Loucy (cell line): ENCODE results near the gene APOC4.
"Not testable (repeated sequence)": the region's sequence is repeated elsewhere in the genome, so short reads cannot be mapped to it uniquely, and the experiment has no call there.

Experiments
- H2AFZ ChIP-seq: fragments of 200-600 bp; sonication (generic); 2 replicates; pipeline ENCODE4 v1.6.0; 2016; ENCODE audit warnings: antibody characterized with exemption, mild to moderate bottlenecking, low read length, moderate library complexity
- H3F3A ChIP-seq: fragments of 200-600 bp; 2 replicates; pipeline ENCODE4 v1.6.0; 2016; ENCODE audit warnings: antibody characterized with exemption, low read depth, mild to moderate bottlenecking
- H3K27me3 ChIP-seq: fragments of 200-600 bp; sonication (generic); 2 replicates; pipeline ENCODE4 v1.6.1; 2014; ENCODE audit warnings: low read length, mild to moderate bottlenecking; ENCODE audit not compliant: insufficient read depth, poor library complexity, severe bottlenecking
- H3K36me3 ChIP-seq: fragments of 200-600 bp; sonication (generic); 2 replicates; pipeline ENCODE4 v1.6.1; 2016; ENCODE audit warnings: low read length; ENCODE audit not compliant: insufficient read depth
- H3K4me1 ChIP-seq: fragments of 200-600 bp; sonication (generic); 2 replicates; pipeline ENCODE4 v1.5.1; 2014; ENCODE audit warnings: low read length, mild to moderate bottlenecking; ENCODE audit not compliant: insufficient read depth, poor library complexity, severe bottlenecking
- H3K4me2 ChIP-seq: fragments of 200-600 bp; sonication (generic); 2 replicates; pipeline ENCODE4 v1.6.0; 2014; ENCODE audit warnings: antibody characterized with exemption, low read length, low read depth, mild to moderate bottlenecking; ENCODE audit not compliant: poor library complexity, severe bottlenecking
- H3K4me3 ChIP-seq: fragments of 200-600 bp; sonication (generic); 2 replicates; pipeline ENCODE4 v1.5.1; 2014; ENCODE audit warnings: low read length, mild to moderate bottlenecking, mixed read lengths; ENCODE audit not compliant: poor library complexity, severe bottlenecking
- H3K79me2 ChIP-seq: fragments of 200-600 bp; sonication (generic); 2 replicates; pipeline ENCODE4 v1.6.1; 2014; ENCODE audit warnings: low read length; ENCODE audit not compliant: insufficient read depth
- H3K9ac ChIP-seq: fragments of 200-600 bp; sonication (generic); 2 replicates; pipeline ENCODE4 v1.6.0; 2014; ENCODE audit warnings: mild to moderate bottlenecking, low read depth, low read length, moderate library complexity; ENCODE audit not compliant: poor library complexity, severe bottlenecking
- H3K9me2 ChIP-seq: fragments of 200-600 bp; sonication (generic); replicated peaks from 2 replicates; pipeline ENCODE4 v1.6.1; 2016; ENCODE audit warnings: low read depth, low read length, mixed read lengths
- H3K9me3 ChIP-seq: fragments of 200-600 bp; sonication (generic); 2 replicates; pipeline ENCODE4 v1.6.1; 2014; ENCODE audit warnings: mild to moderate bottlenecking, antibody characterized with exemption, low read length, low read depth; ENCODE audit not compliant: insufficient read depth
- H4K20me1 ChIP-seq: fragments of 200-600 bp; sonication (generic); 2 replicates; pipeline ENCODE4 v1.6.0; 2014; ENCODE audit warnings: antibody characterized with exemption, low read length, mild to moderate bottlenecking; ENCODE audit not compliant: insufficient read depth, poor library complexity, severe bottlenecking
- EZH2phosphoT487 ChIP-seq: fragments of 200-600 bp; IDR thresholded peaks from 2 replicates; pipeline ENCODE4 v1.6.1; 2018; ENCODE audit warnings: antibody characterized with exemption, mild to moderate bottlenecking, moderate library complexity, borderline replicate concordance
- TF ChIP-seq, protein P1 (sequence below): fragments of 200-600 bp; sonication (generic); conservative IDR thresholded peaks from 2 replicates; pipeline ENCODE4 v1.5.1; 2014; ENCODE audit warnings: mild to moderate bottlenecking, antibody characterized with exemption, low read length

APOC4 gene

GRCh38 chr19:44912854-44913253 is 29.2 kb upstream of the APOC4 start:
- H3K36me3 ChIP-seq: no peaks in the 10 kb centered on the region
- TF ChIP-seq EZH2phosphoT487: no peak
- TF ChIP-seq, protein P1, sequence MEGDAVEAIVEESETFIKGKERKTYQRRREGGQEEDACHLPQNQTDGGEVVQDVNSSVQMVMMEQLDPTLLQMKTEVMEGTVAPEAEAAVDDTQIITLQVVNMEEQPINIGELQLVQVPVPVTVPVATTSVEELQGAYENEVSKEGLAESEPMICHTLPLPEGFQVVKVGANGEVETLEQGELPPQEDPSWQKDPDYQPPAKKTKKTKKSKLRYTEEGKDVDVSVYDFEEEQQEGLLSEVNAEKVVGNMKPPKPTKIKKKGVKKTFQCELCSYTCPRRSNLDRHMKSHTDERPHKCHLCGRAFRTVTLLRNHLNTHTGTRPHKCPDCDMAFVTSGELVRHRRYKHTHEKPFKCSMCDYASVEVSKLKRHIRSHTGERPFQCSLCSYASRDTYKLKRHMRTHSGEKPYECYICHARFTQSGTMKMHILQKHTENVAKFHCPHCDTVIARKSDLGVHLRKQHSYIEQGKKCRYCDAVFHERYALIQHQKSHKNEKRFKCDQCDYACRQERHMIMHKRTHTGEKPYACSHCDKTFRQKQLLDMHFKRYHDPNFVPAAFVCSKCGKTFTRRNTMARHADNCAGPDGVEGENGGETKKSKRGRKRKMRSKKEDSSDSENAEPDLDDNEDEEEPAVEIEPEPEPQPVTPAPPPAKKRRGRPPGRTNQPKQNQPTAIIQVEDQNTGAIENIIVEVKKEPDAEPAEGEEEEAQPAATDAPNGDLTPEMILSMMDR: no peak
- no peaks in the 10 kb centered on the region for H3K4me1 ChIP-seq
- no peak overlapping the region for H3K9ac ChIP-seq
- no peaks in the 10 kb centered on the region for H3F3A ChIP-seq
- H3K79me2 ChIP-seq: no peaks in the 10 kb centered on the region
- H2AFZ ChIP-seq: no peak overlapping the region
- H3K9me2 ChIP-seq: no peaks in the 10 kb centered on the region
- no peaks in the 10 kb centered on the region for H3K9me3 ChIP-seq
- no peak overlapping the region for H3K4me3 ChIP-seq
- H3K27me3 ChIP-seq: no peaks in the 10 kb centered on the region
- no peak overlapping the region for H3K4me2 ChIP-seq
- H4K20me1 ChIP-seq: no peaks in the 10 kb centered on the region

- not testable (repeated sequence) for H3K36me3 ChIP-seq, H4K20me1 ChIP-seq, H3K4me2 ChIP-seq, H3K4me1 ChIP-seq, H3K9me3 ChIP-seq, H3F3A ChIP-seq, H3K9me2 ChIP-seq, H3K9ac ChIP-seq, H3K4me3 ChIP-seq, H3K79me2 ChIP-seq, H3K27me3 ChIP-seq
- peak overlapping the region; percentile 96; the same call in 1 of the 2 replicates for H2AFZ ChIP-seq
Measured at GRCh38 chr19:44913512-44914432, 28.3 kb upstream of the APOC4 start.

- peak within 1 kb of the TSS; percentile 96 for H2AFZ ChIP-seq
- H3K9me2 ChIP-seq, H3K79me2 ChIP-seq, H3K9ac ChIP-seq, H3K27me3 ChIP-seq, H3K4me1 ChIP-seq, H3K9me3 ChIP-seq, H4K20me1 ChIP-seq, H3K36me3 ChIP-seq, H3F3A ChIP-seq: not testable (repeated sequence)
- peak within 1 kb of the TSS; percentile 67 for H3K4me3 ChIP-seq
- peak within 1 kb of the TSS; percentile 73 for H3K4me2 ChIP-seq
Measured at GRCh38 chr19:44914433-44915206, 27.4 kb upstream of the APOC4 start, which contains the start of gene APOC1. Gene APOC1, plus strand, starts transcription at chr19:44914608. Its CDS starts 284 bp downstream, at chr19:44914892.

DNA sequence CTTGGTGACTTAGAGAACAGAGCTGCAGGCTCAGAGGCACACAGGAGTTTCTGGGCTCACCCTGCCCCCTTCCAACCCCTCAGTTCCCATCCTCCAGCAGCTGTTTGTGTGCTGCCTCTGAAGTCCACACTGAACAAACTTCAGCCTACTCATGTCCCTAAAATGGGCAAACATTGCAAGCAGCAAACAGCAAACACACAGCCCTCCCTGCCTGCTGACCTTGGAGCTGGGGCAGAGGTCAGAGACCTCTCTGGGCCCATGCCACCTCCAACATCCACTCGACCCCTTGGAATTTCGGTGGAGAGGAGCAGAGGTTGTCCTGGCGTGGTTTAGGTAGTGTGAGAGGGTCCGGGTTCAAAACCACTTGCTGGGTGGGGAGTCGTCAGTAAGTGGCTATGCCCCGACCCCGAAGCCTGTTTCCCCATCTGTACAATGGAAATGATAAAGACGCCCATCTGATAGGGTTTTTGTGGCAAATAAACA is 17.8 kb upstream of the APOC4 start:
- H3K9me2 ChIP-seq: no peaks in the 10 kb centered on the region
- TF ChIP-seq EZH2phosphoT487: no peak
- TF ChIP-seq, protein P1: no peak
- no peaks in the 10 kb centered on the region for H4K20me1 ChIP-seq
- no peaks in the 10 kb centered on the region for H3K9me3 ChIP-seq
- no peak overlapping the region for H3K4me2 ChIP-seq
- no peaks in the 10 kb centered on the region for H3K4me1 ChIP-seq
- no peak overlapping the region for H3K9ac ChIP-seq
- no peaks in the 10 kb centered on the region for H3K27me3 ChIP-seq
- H3K79me2 ChIP-seq: no peaks in the 10 kb centered on the region
- H3K4me3 ChIP-seq: no peak overlapping the region
- no peaks in the 10 kb centered on the region for H3K36me3 ChIP-seq
- H2AFZ ChIP-seq: no peak overlapping the region
- H3F3A ChIP-seq: no peaks in the 10 kb centered on the region
